ENCODE measurements around the gene PSMB10.

- no peak for TF ChIP-seq CTCF (IDR thresholded peaks at IDR 0.05)
- no peak for TF ChIP-seq POLR2A (IDR thresholded peaks at IDR 0.05)
- no peak for TF ChIP-seq EP300 (IDR thresholded peaks at IDR 0.05)
Measured at GRCh38 chr16:67940446-67941089, 3.9 kb upstream of the PSMB10 start.
